Mesodermal cell (in vitro differentiated cells): ENCODE data around the gene GRM8. TPM values are rescaled to one million over a fixed set of nuclear protein-coding genes. Genes with fewer than 3 reads are reported as not detected.
A peak's percentile ranks its signal among the peaks of the same experiment; 100 is the strongest.

Experiments
- H3K27ac ChIP-seq: 2 replicates; pipeline ENCODE4 v1.7.0; 2013; ENCODE audit warnings: mild to moderate bottlenecking, low read depth, low read length, moderate library complexity; ENCODE audit not compliant: severe bottlenecking
- H3K36me3 ChIP-seq: 2 replicates; pipeline ENCODE4 v1.7.1; 2013; ENCODE audit warnings: mild to moderate bottlenecking, low read length, moderate library complexity; ENCODE audit not compliant: control insufficient read depth, insufficient read depth
- H3K4me1 ChIP-seq: one replicate; pipeline ENCODE4 v1.7.1; 2013; ENCODE audit warnings: mild to moderate bottlenecking, low read length; ENCODE audit not compliant: insufficient read depth, control insufficient read depth, poor library complexity, severe bottlenecking
- H3K4me3 ChIP-seq: 2 replicates; pipeline ENCODE4 v1.7.0; 2013; ENCODE audit warnings: low read length, control low read depth, mild to moderate bottlenecking; ENCODE audit not compliant: insufficient read depth, poor library complexity, severe bottlenecking; ENCODE audit errors: extremely low read depth
- H3K9me3 ChIP-seq: 2 replicates; pipeline ENCODE4 v1.7.1; 2013; ENCODE audit warnings: mild to moderate bottlenecking, low read length, moderate library complexity; ENCODE audit not compliant: control insufficient read depth
- WGBS, 2 experiments: methylation state at CpG; one replicate each; pipeline ENCODE4 v1.1.5; 2013; ENCODE audit warnings: missing lambda C conversion rate in 2 of 2; ENCODE audit not compliant: insufficient coverage in 2 of 2; 5-methylcytosine and 5-hydroxymethylcytosine counted together
- polyA plus RNA-seq, 2 experiments: library from polyadenylated mRNA; stranded (reverse); fragments of 50-300 nt; gene quantifications; one replicate each; pipeline ENCODE4 v1.2.3, GENCODE V29; 2013

GRM8 gene
- polyA plus RNA-seq (2013, experiment 1 of 2): 5.5 TPM
- 5.7 TPM for polyA plus RNA-seq (2013, experiment 2 of 2)

DNA sequence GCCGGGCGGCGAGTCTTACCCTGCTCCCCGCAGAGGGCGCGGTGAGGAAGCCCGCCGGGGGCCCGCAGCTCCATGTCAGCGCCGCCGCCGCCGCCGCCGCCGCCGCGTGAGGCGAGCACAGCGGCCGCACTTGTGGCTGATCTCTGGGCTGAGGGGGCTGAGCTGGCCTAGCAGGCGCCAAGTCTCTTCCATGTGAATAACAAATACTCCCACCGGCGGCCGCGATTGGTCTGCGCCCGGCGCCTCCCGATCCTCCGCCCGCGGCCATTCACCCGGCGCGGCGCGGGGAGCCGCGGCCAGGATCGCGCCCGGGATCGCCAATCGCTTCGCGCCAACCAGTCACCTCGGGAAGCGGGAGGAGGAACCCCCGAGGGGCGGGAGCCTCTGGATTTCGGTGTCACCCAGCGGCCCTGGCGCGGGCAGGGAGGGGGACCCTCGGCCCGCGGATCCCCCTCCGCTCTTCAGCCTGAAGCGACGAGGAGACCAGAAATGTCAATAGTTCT is at the start of gene GRM8:
TSS of gene GRM8 (minus strand) at position 164 of the 503 bp plus-strand sequence.
- H3K9me3 ChIP-seq: no peaks in the 10 kb centered on the region
- 0 to 1% methylated on average over 30 to 43 of the region's 62 CpGs for WGBS, 2 experiments
- no peaks in the 10 kb centered on the region for H3K36me3 ChIP-seq
- H3K4me1 ChIP-seq: peaks cover 4% of the 10 kb centered on the region
- peak within 1 kb of the TSS; percentile 71 for H3K4me3 ChIP-seq
- peak within 1 kb of the TSS; percentile 43 for H3K27ac ChIP-seq

DNA sequence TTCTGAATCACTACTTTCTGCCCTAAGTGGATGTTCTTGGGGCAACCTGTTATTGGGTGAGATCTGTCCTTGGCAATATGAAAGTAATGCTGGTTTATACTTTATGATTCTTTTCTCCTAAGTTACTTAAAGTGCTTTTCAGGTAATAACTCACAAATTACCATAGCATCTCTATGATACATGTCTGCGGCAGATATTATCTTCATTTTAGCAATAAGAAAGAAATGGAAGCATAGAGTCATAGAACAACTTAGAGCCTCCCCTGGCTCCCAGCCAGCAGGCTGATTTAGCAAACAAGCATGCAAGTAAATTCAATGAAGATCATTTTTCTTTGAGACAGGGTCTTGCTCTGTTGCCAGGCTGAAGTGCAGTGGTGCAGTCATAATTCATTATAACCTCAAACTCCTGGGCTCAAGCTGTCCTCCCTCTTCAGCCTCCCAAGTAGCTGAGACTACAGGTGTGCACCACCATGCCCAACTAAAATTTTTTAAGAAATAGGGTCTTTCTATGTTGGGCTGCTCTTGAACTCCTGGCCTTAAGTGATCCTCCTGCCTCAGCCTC is 38.1 kb upstream of the GRM8 start:
- H3K36me3 ChIP-seq: no peaks in the 10 kb centered on the region
- H3K27ac ChIP-seq: no peak overlapping the region
- no peaks in the 10 kb centered on the region for H3K4me1 ChIP-seq
- H3K4me3 ChIP-seq: no peak overlapping the region
- WGBS, 2 experiments: no CpG with 5 or more reads among the region's 1 CpG
- H3K9me3 ChIP-seq: no peaks in the 10 kb centered on the region

DNA sequence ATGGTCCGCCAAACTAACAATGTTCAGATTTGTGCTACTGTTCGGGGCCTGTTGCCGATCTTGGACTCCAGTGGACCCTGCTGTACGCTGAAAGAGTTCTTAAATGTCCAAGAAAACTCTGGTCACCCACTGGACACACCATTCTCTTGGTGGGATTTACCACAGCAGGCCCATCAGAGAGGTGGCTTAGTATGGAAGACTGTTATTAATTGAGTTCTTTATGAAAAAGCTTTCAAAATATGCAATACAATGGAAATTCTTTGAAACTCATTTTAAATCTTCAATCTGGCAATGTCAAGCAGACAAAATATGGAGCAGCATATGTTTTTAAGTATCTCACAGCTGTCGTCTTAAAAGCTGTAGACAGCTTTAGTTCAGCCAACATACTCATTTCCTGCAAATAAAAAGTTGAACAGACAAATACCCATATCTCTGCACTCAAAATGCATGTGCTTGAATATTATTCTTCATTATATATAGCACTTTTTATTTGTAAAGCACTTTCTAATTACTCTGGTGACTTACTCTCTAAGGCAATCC is 37.4 kb upstream of the GRM8 start:
- WGBS, 2 experiments: 89 to 94% methylated on average over 4 to 5 of the region's 5 CpGs
- no peaks in the 10 kb centered on the region for H3K36me3 ChIP-seq
- no peak overlapping the region for H3K27ac ChIP-seq
- no peaks in the 10 kb centered on the region for H3K9me3 ChIP-seq
- H3K4me1 ChIP-seq: no peaks in the 10 kb centered on the region
- no peak overlapping the region for H3K4me3 ChIP-seq

DNA sequence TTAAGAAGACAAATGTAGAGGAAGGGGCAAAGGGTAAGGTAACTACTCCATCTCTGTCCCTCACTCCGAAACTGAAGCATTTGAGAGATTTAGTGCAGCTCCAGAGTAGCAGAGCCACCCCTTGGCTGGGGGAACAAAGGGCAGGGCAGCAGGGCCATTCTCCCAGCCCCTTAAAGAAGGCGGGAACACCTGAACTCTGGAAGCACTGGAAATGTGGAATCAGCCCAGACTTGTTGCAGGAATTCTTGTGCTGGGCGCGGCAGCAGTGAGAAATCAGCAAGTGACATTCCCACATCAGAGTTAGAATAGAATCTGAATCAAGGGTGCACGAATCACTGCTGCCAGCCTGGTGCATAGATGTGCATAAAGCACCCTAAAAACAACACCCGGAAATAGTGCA is 34.4 kb upstream of the GRM8 start:
- Histone ChIP-seq H3K9me3 (no peaks in the 10 kb centered on the region), H3K36me3 (no peaks in the 10 kb centered on the region), H3K4me1 (no peaks in the 10 kb centered on the region), H3K4me3 (no peak overlapping the region), H3K27ac (no peak overlapping the region)
- 87 to 91% methylated on average over 4 to 5 of the region's 6 CpGs for WGBS, 2 experiments

DNA sequence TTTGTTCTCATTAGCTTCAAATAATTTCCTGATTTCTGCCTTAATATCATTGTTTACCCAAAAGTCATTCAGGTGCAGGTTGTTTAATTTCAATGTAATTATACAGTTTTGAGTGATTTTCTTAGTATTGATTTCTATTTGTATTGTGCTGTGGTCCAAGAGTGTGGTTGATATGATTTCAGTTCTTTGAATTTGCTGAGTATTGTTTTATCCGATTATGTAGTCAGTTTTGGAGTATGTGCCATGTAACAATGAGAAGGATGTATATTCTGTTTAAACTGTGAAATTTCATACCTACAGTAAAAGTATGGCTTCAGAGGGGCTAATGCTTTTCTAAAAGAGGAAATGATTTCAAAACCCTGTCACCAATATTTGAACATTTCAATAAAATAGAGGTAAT is 17.4 kb upstream of the GRM8 start:
- Histone ChIP-seq H3K9me3 (no peaks in the 10 kb centered on the region), H3K4me3 (no peak overlapping the region), H3K36me3 (no peaks in the 10 kb centered on the region), H3K27ac (no peak overlapping the region), H3K4me1 (no peaks in the 10 kb centered on the region)
- 71 to 83% methylated on average over 1 of the region's 1 CpG for WGBS, 2 experiments

DNA sequence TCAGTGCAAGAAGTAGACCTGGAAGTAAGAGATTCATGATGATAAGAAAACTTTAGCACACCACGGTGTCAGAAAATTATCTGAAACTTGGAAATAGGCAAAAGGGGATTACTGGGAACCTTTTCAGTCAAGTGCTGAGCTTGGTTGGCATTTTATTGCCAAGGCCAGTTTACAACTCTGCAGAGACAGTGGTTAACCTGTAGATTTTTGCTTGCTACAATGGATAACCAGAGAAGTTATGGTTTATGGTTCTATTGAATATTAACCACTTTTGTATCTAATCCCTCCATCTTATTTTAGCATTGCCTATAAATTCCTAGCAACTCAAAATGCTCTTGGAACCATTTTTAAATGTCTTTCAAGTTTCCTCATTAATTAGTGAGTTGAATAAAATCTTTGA is 13.3 kb upstream of the GRM8 start:
- WGBS, 2 experiments: 94 to 100% methylated on average over 1 of the region's 1 CpG

DNA sequence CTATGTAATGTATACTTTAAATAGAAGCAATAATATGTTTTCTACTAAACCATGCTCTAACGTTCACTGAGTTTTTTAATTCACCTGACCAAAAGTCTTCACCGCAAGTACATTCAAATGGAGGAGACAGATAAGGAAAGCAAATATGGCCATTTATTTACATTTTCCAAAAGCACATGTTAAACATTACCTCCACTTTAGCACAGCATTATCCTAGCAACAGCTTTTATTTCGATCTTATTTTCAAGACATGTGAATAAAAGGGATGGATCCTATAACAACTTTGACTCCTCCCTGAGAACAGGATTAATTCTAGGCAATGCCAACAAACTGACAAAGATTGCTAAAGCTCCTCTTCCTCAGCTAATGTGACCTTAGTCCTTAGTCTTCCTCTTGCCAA is 11.5 kb upstream of the GRM8 start:
- H3K4me3 ChIP-seq: no peak overlapping the region
- no peaks in the 10 kb centered on the region for H3K36me3 ChIP-seq
- WGBS, 2 experiments: 92 to 100% methylated on average over 1 to 2 of the region's 3 CpGs
- no peak overlapping the region for H3K27ac ChIP-seq
- no peaks in the 10 kb centered on the region for H3K4me1 ChIP-seq
- no peaks in the 10 kb centered on the region for H3K9me3 ChIP-seq

More for the DNA sequence above, 13.3 kb upstream of the GRM8 start:
- Histone ChIP-seq H3K27ac (no peak overlapping the region), H3K36me3 (no peaks in the 10 kb centered on the region), H3K4me1 (no peaks in the 10 kb centered on the region), H3K4me3 (no peak overlapping the region), H3K9me3 (no peaks in the 10 kb centered on the region)

DNA sequence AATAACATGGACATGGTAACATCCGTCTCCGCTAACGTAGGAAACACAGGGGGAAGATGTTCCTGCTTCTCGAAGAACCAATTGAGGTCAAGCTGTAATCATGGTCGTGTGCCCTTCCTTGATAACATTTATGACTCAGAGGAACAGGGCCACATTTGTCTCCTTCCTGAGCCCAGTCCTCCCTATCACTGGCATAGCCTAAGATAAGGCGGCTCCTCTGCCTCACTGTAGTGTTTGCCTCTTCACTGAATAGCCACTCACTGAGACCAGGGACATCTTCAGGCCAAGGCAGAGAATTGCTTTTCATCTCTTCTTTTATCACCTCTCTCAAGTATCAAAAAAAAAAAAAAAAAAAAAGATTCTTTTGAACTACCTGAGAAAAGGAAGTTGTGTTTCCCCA is 5.4 kb upstream of the GRM8 start:
- Histone ChIP-seq H3K27ac (no peak overlapping the region), H3K9me3 (no peaks in the 10 kb centered on the region), H3K4me3 (no peak overlapping the region), H3K4me1 (peaks cover 7% of the 10 kb centered on the region), H3K36me3 (no peaks in the 10 kb centered on the region)
- 60 to 76% methylated on average over 6 of the region's 6 CpGs for WGBS, 2 experiments

DNA sequence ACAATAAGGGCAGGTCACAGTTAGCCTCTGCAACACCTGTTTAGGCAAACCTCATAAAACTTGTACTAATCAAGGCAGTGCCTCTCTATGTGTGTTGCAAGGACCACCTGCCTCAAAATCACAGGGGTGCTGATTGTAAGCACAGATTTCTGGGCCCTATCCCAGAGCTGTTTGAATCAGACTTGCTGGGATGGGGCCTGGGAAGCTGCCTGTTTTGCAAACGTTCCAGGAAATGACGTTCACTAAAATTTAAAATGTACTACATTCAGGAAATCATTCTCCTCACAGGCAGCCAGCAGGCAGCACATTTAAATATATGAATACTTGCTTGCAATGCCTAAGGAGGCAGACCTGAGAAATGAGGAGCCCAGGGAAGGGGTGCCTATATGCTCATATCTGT is 4.3 kb upstream of the GRM8 start:
- H3K9me3 ChIP-seq: no peaks in the 10 kb centered on the region
- H3K36me3 ChIP-seq: no peaks in the 10 kb centered on the region
- H3K27ac ChIP-seq: no peak overlapping the region
- H3K4me1 ChIP-seq: peaks cover 7% of the 10 kb centered on the region
- 100% methylated on average over 1 of the region's 2 CpGs; no CpG with 5 or more reads in 1 of the 2 experiments for whole genome bisulfite sequencing, 2 experiments
- no peak overlapping the region for H3K4me3 ChIP-seq

DNA sequence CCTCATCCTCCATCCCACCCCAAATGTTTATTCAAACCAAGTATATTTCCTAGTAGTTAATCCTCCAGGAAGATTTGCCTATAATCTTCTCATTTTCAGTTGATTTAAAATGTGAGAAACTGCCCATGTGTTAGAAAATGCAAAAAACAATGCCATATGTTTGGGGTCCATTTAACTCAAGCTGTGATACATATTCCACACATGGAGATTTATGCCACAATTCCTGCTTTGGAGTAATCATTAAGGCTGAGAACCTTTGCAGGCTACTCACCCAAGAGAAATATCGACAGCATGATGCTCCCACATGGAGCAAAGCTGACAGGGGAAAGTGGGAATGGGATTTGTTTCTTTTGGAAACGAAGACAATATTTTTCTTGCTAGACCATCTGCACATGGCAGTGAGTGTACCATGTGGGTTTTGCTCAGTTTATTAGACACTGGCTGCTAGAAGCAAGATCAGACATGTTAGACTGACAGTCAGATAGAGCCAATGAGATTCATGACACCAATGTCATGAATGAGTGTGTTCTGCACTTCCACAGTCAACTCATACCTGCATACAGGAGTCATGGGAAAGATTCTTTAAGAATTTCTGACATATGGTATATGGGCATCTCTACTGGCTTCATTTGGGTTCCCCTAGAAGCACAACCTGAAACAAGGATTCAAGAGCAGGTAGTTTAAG is 3.4 kb upstream of the GRM8 start:
- peaks cover 7% of the 10 kb centered on the region for H3K4me1 ChIP-seq
- H3K36me3 ChIP-seq: no peaks in the 10 kb centered on the region
- no peak overlapping the region for H3K27ac ChIP-seq
- WGBS, 2 experiments: 80 to 90% methylated on average over 1 of the region's 2 CpGs
- no peak overlapping the region for H3K4me3 ChIP-seq
- no peaks in the 10 kb centered on the region for H3K9me3 ChIP-seq
